Kidney (tissue), 14 donors: Measurements from ENCODE around the gene CTNND2. TPM values are rescaled to one million over a fixed set of nuclear protein-coding genes. Genes with fewer than 3 reads are reported as not detected.

Experiments
- DNase-seq, 5 donors: peaks; one replicate each; pipeline ENCODE4 v3.0.0-alpha.2; 2013 to 2020
- FAIRE-seq: peaks from 2 replicates; lab custom pipeline; 2012; peaks lifted over from hg19 to GRCh38; lab: Jason Lieb, UNC
- H3K27ac ChIP-seq, 2 donors: one replicate each; pipeline ENCODE4 v1.7.0; 2013; ENCODE audit warnings: low read depth in 2 of 2, low read length in 2 of 2, inconsistent platforms in 1 of 2
- H3K27me3 ChIP-seq: one replicate; pipeline ENCODE4 v1.7.1; 2013; ENCODE audit warnings: low read length, inconsistent platforms; ENCODE audit not compliant: control insufficient read depth, insufficient read depth
- H3K36me3 ChIP-seq, 3 donors: one replicate each; pipeline versions ENCODE4 v1.7.0 to v1.7.1; 2013; ENCODE audit warnings: low read length in 3 of 3, control low read depth in 1 of 3, inconsistent platforms in 1 of 3; ENCODE audit not compliant: insufficient read depth in 3 of 3, control insufficient read depth in 2 of 3
- H3K4me1 ChIP-seq, 3 donors: one replicate each; pipeline versions ENCODE4 v1.7.0 to v1.7.1; 2013; ENCODE audit warnings: low read length in 3 of 3, inconsistent platforms in 1 of 3, low read depth in 1 of 3; ENCODE audit not compliant: control insufficient read depth in 2 of 3, insufficient read depth in 2 of 3
- H3K4me3 ChIP-seq, 3 donors: one replicate each; pipeline versions ENCODE4 v1.7.0 to v1.8.1; 2013; ENCODE audit warnings: low read length in 3 of 3, control low read depth in 1 of 3, inconsistent platforms in 1 of 3
- H3K9ac ChIP-seq, 3 donors: one replicate each; pipeline versions ENCODE4 v1.7.0 to v1.7.1; 2013; ENCODE audit warnings: low read length in 3 of 3, control low read depth in 1 of 3, inconsistent platforms in 1 of 3
- H3K9me3 ChIP-seq, 3 donors: one replicate each; pipeline versions ENCODE4 v1.7.0 to v1.7.1; 2013; ENCODE audit warnings: low read length in 3 of 3, control low read depth in 1 of 3, inconsistent platforms in 1 of 3; ENCODE audit not compliant: control insufficient read depth in 2 of 3, insufficient read depth in 1 of 3
- intact Hi-C: fragments of 100-400 bp; cut with DNase I; formaldehyde crosslinking; loops from one replicate; pipeline ENCODE4 v1.11.1; 2022
- polyA plus RNA-seq: library from polyadenylated mRNA; stranded (reverse); fragments of 350-450 nt; fragmentation: Illumina TruSeq; extraction: RNeasy Lipid Tissue Mini Kit (QIAGEN cat#74804); gene quantifications from one replicate; pipeline ENCODE4 v1.2.3, GENCODE V29; 2014; ENCODE audit warnings: low read depth, low replicate concordance; ENCODE audit not compliant: insufficient read depth
- total RNA-seq: library from RNA; stranded (reverse); fragmentation: NEBNext Ultra II Directional; extraction: Animal tissue kit (Norgen Biotek cat#: 25700); gene quantifications from one replicate; pipeline ENCODE4 v1.2.1, GENCODE V29; 2021
- TF ChIP-seq, protein P1 (sequence below): IDR thresholded peaks from 3 replicates; pipeline ENCODE4 v1.5.1; 2012; ENCODE audit warnings: mild to moderate bottlenecking, moderate library complexity, borderline replicate concordance; ENCODE audit not compliant: insufficient read depth; ENCODE audit errors: extremely low read depth
- donor health status: control.
- donor health status: control.
- donor health status: control.
- donor health status: control.
- donor health status: control.
- donor health status: DM: yes; HTN: yes; CAD: no.
- donor health status: Normal renal cell carcinoma (clear cell type).

The CTNND2 gene
- total and polyA plus RNA-seq, 2 donors from 2014 or later: 0.15 to 0.79 TPM

DNA sequence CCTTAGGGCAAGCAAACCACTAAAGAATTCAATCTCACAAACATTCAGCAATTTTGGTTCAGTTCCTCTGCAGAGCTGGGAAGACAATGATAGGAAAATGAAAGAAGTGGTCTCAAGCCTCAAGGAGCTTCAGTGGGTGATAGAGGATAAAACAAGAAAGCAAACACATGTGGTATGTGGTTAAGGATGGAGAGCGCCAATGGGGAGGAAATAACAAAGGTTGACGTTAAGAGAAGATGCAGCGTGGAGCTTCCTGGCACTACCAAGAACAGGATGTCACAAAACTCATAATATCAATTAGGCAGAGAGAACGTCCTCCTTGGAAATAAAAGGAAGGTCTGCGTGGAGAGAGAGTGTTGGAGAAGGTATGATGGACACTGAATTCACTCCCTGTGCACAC is 731.8 kb downstream of the CTNND2 start:
- H3K4me3 ChIP-seq: no peak overlapping the region
- no peak overlapping the region for H3K27ac ChIP-seq
- no peak overlapping the region for H3K9ac ChIP-seq
- DNase-seq (no peak), FAIRE-seq (no peak)
- TF ChIP-seq, protein P1, sequence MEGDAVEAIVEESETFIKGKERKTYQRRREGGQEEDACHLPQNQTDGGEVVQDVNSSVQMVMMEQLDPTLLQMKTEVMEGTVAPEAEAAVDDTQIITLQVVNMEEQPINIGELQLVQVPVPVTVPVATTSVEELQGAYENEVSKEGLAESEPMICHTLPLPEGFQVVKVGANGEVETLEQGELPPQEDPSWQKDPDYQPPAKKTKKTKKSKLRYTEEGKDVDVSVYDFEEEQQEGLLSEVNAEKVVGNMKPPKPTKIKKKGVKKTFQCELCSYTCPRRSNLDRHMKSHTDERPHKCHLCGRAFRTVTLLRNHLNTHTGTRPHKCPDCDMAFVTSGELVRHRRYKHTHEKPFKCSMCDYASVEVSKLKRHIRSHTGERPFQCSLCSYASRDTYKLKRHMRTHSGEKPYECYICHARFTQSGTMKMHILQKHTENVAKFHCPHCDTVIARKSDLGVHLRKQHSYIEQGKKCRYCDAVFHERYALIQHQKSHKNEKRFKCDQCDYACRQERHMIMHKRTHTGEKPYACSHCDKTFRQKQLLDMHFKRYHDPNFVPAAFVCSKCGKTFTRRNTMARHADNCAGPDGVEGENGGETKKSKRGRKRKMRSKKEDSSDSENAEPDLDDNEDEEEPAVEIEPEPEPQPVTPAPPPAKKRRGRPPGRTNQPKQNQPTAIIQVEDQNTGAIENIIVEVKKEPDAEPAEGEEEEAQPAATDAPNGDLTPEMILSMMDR: no peak
- no peaks in the 10 kb centered on the region for H3K4me1 ChIP-seq
- no peaks in the 10 kb centered on the region for H3K36me3 ChIP-seq
- no peaks in the 10 kb centered on the region for H3K27me3 ChIP-seq
- intact Hi-C loops: no loop called here
- no peaks in the 10 kb centered on the region for H3K9me3 ChIP-seq

DNA sequence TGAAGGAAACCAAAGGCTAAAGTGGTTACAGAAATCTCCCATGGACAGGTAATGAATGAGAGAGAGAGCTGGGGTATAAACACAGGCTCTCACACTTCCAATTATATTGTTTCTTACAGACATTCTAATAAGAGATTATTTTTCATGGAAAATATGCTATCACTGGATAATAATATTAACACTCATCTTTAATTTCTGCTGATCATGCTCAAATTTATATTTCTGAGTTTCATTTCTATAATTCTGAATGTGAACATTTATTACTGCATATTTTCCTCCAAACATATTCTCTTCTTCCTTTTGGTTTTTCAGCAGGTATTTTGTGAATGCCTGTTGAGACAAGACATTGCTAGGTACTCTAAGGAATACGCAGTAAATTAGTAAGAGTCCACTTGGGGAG is 733.0 kb downstream of the CTNND2 start:
- TF ChIP-seq, protein P1: no peak
- H3K9ac ChIP-seq: no peak overlapping the region
- no peaks in the 10 kb centered on the region for H3K36me3 ChIP-seq
- no peaks in the 10 kb centered on the region for H3K4me1 ChIP-seq
- no peaks in the 10 kb centered on the region for H3K9me3 ChIP-seq
- no peak overlapping the region for H3K4me3 ChIP-seq
- no peaks in the 10 kb centered on the region for H3K27me3 ChIP-seq
- no peak for FAIRE-seq
- intact Hi-C loops: no loop called here
- H3K27ac ChIP-seq: no peak overlapping the region
- no peak for DNase-seq

DNA sequence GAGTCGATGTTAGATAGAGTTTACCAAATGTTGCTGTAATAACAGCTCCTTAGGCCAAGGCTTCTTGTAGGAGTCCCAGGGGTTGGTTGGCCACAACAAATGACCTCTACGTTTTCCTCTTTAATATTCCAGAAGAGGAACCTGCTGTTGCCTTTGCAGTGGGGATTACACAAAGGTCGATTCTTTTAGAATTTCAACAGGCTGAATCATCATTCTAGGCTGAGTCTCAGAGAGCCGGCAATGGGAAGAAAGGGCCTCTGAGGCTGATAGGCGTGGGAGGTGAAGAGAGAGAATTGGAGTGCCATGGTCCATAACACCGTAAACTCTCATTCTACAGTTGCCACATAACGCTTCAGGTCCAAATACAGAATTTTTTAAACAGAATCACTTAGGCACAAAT is 737.3 kb downstream of the CTNND2 start:
- no peak overlapping the region for H3K4me3 ChIP-seq
- H3K27ac ChIP-seq: no peak overlapping the region
- intact Hi-C loops: no loop called here
- H3K4me1 ChIP-seq: no peaks in the 10 kb centered on the region
- H3K9ac ChIP-seq: no peak overlapping the region
- H3K27me3 ChIP-seq: no peaks in the 10 kb centered on the region
- DNase-seq (peak in 2 of 5 donors; percentile 53 to 59), FAIRE-seq (no peak)
- no peaks in the 10 kb centered on the region for H3K36me3 ChIP-seq
- TF ChIP-seq, protein P1: no peak
- H3K9me3 ChIP-seq: no peaks in the 10 kb centered on the region
